Keratinocyte (primary cell): Measurements from ENCODE around the gene APEH.
"Not testable (repeated sequence)": the region's sequence is repeated elsewhere in the genome, so short reads cannot be mapped to it uniquely, and the experiment has no call there.

Experiments
- CTCF ChIP-seq, 3 experiments: IDR thresholded peaks in 1 of 3; conservative IDR thresholded peaks in 1 of 3; optimal IDR thresholded peaks in 1 of 3; 2 replicates in 2 of 3; 3 replicates in 1 of 3; pipeline versions ENCODE3 to v1.5.1; 2011; ENCODE audit warnings: low read length in 3 of 3, mild to moderate bottlenecking in 3 of 3, moderate library complexity in 2 of 3, control low read depth in 1 of 3, inconsistent platforms in 1 of 3; ENCODE audit not compliant: insufficient read depth in 2 of 3; ENCODE audit errors: extremely low read depth in 1 of 3
- EZH2 ChIP-seq: IDR thresholded peaks from one replicate; pipeline ENCODE4 v1.6.1; 2012; ENCODE audit warnings: inconsistent platforms, mild to moderate bottlenecking, low read length, moderate library complexity

- not testable (repeated sequence) for TF ChIP-seq CTCF (optimal IDR thresholded peaks at IDR 0.05 in 1 of 3, IDR thresholded peaks at IDR 0.05 in 1 of 3, conservative IDR thresholded peaks at IDR 0.05 in 1 of 3; ENCODE audit: extremely low read depth in 1 of 3, insufficient read depth in 2 of 3, low read length in 3 of 3); EZH2
Observed at GRCh38 chr3:49690856-49691255, 16.7 kb downstream of the APEH start.
